Activated T-cell treated with anti-CD3 and anti-CD28 coated beads for 24 hours (primary cell): ENCODE data around the gene HIP1R.
A peak's percentile ranks its signal among the peaks of the same experiment; 100 is the strongest.
"Not testable (repeated sequence)": the region's sequence is repeated elsewhere in the genome, so short reads cannot be mapped to it uniquely, and the experiment has no call there.

ENCODE experiments used
- DNase-seq: peaks from one replicate; pipeline ENCODE4 v3.0.0-alpha.2; 2020; ENCODE audit warnings: low read depth

Gene HIP1R

GRCh38 chr12:122834921-122835749, at the start of gene HIP1R:
Gene HIP1R (plus strand): TSS chr12:122835457. CDS start chr12:122835551, 94 bp downstream.
- DNase-seq, result peak; percentile 45

DNA sequence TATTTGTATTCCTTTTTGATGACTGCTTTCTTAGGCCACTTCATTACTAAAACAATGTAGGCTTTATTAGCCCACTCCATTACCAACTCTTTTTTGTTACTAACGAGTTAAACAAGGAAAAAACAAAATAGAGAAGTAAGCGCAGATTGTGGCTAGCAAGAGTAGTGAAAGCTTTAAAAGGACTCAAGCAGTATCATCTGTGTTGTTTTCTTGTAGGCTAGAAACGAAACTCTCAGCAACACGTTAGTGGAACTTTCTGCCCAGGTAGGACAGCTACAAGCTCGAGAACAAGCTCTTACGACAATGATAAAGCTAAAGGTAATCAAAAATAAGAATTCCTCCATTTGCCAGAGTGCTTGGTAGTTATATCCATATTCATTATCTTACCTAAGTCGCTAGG, 49.8 kb upstream of the HIP1R start:
- DNase-seq, result no peak

DNA sequence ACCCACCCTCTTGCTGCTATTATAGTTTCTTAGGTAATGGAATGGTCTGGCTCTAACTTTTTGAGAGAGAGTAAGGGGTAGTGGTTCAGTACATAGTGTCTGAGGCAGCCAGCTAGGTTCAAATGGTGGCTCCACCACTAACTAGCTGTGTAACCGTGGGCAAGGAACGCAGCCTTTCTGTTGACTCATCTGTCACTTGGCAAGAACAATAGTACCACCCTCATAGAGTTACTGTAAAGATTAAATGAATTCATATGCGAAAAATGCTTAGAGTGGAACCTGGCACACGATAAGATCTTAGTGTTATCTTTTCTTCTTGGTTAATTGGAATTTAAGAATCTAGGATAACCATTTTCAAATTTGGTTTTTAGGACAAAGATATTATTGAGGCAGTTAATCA, 46.9 kb upstream of the HIP1R start:
- no peak for DNase-seq

DNA sequence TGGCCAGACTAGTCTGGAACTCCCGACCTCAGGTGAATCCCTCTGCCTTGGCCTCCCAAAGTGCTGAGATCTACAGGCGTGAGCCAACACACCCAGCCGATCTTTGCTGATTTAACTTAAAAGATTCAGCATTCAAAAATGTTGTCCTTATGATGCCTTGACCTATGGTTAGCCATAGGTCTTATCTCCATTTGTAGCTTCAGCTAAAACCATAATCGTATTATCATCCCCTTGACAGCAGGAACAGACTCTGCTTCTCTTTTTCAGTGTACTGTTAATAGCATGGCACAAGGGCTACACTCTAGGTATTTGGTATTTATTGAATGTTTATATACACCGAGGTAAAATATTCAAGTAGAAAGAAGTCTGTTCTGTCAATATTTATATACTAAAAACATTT, 45.6 kb upstream of the HIP1R start:
- no peak for DNase-seq

DNA sequence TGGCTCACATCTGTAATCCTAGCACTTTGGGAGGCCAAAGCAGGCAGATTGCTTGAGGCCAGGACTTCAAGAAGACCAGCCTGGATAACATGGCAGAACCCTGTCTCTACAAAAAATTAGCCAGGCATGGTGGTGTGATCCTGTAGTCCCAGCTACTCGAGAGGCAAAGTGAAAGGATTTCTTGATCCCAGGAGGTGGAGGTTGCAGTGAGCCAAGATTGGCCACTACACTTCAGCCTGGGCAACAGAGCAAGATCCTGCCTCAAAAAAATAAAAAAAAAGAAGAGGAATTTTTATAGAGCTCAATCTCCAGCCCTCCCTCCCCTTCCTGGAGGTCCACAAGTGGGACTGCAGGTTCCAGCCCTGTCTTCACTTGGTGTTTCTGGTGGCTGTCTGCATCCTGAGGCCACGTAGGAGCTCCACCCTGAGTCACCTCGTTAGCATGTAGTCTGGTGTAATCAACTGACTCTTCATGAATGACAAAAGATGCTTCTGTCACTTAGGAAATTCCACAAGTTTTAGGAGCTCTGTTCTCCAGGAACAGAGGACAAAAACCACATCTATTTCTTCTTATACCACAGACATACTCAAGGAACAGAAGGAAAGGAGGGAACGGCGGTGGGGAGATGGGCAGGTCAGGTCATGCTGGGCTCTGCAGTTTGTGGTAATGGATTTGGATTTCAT, 44.7 kb upstream of the HIP1R start:
- DNase-seq, result no peak

DNA sequence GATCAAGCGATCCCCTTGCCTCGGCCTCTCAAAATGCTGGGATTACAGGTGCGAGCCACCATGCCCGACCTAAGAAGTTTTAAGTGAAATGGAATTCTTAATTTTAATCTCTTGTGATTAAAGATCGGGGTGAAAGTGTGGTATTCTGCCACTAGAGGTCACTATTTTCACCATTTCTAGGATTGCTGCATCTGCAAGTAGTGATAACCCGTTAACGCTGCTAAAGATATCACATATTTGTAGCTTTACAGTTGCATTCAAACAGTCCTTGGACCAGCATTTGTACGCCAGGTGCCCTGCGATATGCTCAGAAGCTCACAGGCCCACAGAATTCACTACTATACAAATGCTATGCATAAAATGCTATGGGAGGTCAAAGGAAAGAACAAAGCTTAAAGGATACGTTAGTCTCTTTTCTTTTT, 41.6 kb upstream of the HIP1R start:
- no peak for DNase-seq

DNA sequence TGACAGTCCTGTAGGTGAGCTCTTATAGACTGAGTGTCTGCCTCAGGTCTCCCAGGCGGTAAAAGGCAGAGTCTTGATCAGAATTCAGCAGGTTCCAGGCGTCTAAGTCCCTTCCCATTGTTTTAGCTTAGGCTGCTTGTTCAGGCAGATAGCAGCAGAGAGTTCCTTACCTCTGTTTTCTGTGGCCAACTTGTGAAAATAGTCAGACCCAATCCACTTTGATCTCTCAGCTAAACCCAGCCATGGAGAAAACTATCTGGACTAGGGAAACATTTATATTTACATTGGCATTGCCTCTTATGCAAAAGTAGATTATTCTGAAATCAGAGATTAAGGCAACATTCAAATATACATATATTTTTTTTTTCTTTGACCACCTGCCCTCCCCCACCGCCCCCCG, 39.5 kb upstream of the HIP1R start:
- no peak for DNase-seq

- DNase-seq, result no peak
These were observed 35.5 kb upstream of the HIP1R start for GRCh38 chr12:122799641-122800243.

DNA sequence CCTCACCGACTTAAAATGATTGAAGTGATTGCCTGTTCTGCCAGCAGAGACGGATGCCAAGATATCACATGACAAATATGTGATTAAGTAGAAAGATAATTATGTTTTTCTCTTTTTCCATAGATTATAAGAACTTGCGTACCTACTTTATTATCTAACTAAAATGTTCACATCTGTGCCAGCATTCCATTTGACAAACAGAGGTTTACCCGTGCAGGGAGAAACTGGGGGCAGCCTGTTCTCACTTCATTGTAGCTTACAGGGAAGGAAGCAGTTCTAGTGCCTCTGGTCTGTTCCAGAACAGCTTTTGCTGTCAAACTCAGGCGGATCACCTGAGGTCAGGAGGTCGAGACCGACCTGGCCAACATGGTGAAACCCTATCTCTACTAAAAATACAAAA, 31.3 kb upstream of the HIP1R start:
- no peak for DNase-seq

- not testable (repeated sequence) for DNase-seq
These were observed 30.3 kb upstream of the HIP1R start for GRCh38 chr12:122804957-122805356.

- no peak for DNase-seq
These were observed 27.6 kb upstream of the HIP1R start for GRCh38 chr12:122807651-122808050.

DNA sequence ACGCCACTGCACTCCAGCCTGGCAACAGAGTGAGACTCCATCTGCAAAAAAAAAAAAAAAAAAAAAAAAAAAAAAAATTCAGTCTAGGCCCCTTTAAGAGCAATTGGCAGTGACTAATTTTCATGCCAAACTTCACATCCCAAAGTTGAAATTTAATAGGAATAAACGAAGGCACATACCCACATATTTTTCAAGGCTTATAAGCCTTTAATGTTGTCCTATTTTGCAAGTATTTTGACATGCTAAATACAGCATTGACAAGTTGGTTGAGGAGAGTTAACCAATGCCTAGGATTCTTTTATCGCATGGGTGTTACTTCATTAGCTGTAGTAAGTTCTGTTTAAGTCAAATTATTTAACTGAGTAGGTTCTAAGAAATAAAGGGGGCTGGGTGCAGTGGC, 23.5 kb upstream of the HIP1R start:
- no peak for DNase-seq

DNA sequence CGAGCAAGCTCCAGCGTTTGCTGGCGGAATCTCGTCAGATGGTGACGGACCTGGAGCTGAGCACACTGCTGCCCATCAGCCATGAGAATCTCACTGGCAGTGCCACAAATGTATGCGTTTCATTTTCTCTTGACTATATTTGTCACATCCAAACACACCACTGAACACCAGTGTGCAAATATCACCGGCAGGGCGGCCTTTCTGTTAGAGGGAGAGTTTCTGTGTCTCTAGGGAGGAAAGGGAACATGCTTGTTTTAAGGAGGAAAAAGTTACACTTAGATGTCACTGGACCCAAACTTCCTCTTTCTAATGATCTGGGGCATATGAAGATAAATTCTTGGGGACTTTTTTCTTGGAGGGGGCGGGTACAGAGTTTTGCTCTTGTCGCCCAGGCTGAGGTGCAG, 21.9 kb upstream of the HIP1R start:
- no peak for DNase-seq

GRCh38 chr12:122819209-122819785, 16.0 kb upstream of the HIP1R start:
- DNase-seq, result no peak

DNA sequence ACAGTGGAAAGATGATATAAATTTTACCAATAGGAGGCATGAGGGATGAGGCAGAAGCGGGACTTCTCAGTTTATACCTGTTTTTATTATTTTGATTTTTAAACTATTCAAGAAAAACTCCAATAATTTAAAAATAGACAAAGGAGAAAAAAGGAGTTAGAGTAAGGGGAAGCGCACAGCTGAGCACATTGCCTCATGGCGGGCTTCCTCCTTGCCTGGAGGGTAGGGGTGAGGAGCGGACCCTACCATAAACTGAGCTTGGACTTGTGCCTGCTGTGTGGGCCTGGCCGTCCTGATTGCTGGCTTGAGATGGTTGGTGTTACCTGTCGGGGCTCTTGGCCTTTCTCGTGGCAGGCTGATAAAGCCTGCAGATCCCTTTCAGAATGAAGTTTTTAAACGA, 15.1 kb upstream of the HIP1R start:
- no peak for DNase-seq

DNA sequence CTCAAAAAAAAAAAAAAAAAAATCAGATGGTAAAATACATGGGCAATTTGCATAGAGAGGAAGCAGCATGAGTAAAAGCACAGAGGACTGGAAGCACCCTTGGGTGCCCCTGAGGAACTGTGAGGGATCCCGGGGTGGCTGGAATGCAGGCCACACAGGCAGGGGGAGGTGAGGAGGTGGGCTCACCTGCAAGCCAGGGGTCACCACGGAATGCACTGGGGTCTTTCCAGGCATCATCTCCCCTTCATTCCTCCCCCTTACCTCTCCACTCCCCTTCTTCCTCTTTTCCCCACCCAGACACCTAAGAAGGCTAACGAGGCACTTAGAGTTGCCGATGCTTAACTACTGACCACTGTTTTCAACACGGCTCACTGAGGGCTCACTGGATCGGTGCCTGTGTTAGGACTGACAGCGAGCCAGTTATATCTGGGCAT, 14.4 kb upstream of the HIP1R start:
- DNase-seq, result no peak

GRCh38 chr12:122823429-122823828, 11.8 kb upstream of the HIP1R start:
- no peak for DNase-seq

GRCh38 chr12:122825773-122826724, 9.2 kb upstream of the HIP1R start:
- DNase-seq, result no peak

- DNase-seq, result no peak
These were observed 8.0 kb upstream of the HIP1R start for GRCh38 chr12:122827258-122827657.

DNA sequence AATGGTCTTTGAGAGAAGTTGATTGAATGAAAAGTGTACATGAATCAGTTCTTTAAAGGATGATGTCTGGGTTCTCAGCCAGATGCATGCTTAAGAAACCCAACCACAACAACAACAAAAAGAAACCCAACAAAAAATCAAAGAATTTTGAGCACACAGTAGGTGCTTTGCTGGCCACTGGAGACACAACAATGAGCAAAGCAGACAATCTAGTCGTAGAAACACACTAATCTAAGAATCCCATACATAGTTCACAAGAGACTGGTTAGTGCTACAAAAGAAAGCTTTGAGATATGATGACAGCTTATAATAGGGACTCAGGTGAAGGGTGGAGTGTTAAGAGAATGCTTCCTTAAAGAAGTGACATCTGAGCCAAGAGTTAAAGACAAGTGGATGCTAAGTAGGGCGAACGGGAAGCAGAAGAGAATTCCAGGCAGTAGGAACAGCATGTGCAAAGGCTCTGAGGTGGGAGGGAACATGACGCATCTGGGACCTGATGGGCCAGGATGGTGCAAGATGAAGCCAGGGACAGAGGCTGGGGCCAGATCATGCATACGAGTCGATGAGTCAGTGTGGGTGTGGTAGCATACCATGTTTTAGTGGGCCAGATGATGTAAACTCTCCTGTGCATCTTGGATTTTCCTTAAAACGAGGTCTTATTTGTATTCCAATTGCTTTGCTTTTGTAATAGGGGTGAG, 4.6 kb upstream of the HIP1R start:
- no peak for DNase-seq
